HG03108 (cell line): ENCODE data around the gene DISP1.
"Not testable (repeated sequence)": the region's sequence is repeated elsewhere in the genome, so short reads cannot be mapped to it uniquely, and the experiment has no call there.

Experiments
- ATAC-seq: cut with Tn5 transposase; IDR thresholded peaks from one replicate; pipeline ENCODE4 v1.9.1; 2021; ENCODE audit warnings: moderate library complexity; ENCODE audit not compliant: unreplicated experiment

The DISP1 gene

GRCh38 chr1:222850550-222850949 is 35.7 kb downstream of the DISP1 start:
- ATAC-seq = not testable (repeated sequence)

GRCh38 chr1:222852326-222852725 is 37.5 kb downstream of the DISP1 start:
- no peak for ATAC-seq

GRCh38 chr1:222861062-222861461 is 46.2 kb downstream of the DISP1 start:
- ATAC-seq = no peak
